CD4-positive, alpha-beta T cell treated with Interleukin-21 for 1 hour (primary cell): ENCODE results near the gene RAC2.

Experiments
- DNase-seq: peaks from one replicate; pipeline ENCODE4 v3.0.0-alpha.2; 2020

RAC2 gene

DNA sequence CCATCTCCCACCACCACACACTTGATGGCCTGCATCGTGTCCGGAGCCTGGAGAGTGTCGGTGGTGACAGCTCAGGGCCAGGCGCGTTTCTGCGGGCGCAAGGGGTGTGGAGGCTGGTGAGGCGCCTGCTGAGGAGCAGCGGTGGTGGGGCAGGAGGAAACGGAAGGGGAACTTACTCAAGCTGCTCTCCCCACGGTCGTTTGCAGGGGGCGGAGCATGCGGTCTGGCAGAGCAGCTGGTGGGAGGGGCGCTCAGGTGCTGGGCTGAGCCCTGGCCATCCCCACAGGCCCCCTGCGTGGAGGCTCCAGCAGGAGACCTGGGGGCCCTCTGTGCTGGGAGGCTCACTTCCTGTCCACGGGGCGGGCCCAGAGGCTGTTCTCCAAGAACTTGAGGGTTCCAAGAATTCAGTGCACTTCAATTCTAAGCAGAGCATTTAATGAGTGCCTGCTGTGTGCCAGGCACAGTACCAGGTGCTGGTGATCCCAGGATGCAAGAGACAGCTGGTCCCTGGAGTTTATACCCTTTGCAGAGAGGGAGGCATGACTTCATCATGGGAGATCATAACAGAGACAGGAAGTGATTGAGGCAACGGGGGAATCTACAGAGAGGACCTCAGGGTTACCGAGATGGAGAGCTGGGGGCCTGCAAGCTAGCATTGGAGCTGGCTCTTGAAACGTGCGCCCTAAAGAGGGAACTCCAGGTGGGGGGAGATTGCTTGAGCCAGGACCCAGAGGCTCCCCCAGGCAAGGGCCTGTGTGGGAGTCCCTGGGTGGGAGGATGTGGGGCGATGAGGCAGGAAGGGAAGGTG is at the start of gene RAC2:
RAC2 (minus strand) TSS at position 156 of the 808 bp plus-strand sequence; CDS start at position 35, 121 bp downstream.
- peak; percentile 90 for DNase-seq

GRCh38 chr22:37293172-37293571 is 49.1 kb upstream of the RAC2 start:
- no peak for DNase-seq

GRCh38 chr22:37292641-37293040 is 48.6 kb upstream of the RAC2 start:
- no peak for DNase-seq

DNA sequence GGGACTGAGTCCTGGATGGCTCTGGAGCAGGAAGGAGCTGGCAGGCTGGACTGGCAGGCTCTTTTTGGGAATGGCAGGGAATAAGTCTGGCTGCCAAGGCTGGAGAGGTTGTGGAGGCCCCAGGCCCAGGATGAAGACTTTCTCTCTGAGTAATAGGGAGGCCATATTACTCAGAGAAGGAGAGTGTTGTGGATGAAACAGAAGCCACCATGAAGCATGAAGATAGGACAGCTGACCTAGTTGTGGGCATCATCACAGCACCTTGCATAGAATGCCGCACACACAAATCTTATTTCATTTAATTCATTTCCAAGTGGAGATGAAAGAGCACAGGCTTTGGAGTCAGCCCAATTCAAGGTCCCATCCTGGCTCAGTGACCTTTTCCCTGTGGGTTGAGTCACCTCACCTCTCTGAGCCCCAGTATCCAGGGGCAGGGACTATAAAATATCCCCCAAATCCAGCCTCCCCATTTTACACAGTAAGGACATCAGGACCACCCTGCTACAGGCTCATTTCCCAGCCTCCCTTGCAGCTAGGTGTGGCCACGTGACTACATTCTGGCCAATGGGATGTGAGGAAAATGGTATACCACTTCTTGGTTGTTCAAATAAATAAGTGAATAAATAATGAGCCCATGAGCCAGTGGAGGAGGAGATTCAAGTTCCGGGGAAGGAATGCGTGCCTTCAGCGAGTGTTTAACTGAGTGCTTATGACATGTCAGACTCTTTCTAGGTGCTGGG is 47.7 kb upstream of the RAC2 start:
- no peak for DNase-seq

GRCh38 chr22:37290737-37291136 is 46.7 kb upstream of the RAC2 start:
- DNase-seq, result no peak

DNA sequence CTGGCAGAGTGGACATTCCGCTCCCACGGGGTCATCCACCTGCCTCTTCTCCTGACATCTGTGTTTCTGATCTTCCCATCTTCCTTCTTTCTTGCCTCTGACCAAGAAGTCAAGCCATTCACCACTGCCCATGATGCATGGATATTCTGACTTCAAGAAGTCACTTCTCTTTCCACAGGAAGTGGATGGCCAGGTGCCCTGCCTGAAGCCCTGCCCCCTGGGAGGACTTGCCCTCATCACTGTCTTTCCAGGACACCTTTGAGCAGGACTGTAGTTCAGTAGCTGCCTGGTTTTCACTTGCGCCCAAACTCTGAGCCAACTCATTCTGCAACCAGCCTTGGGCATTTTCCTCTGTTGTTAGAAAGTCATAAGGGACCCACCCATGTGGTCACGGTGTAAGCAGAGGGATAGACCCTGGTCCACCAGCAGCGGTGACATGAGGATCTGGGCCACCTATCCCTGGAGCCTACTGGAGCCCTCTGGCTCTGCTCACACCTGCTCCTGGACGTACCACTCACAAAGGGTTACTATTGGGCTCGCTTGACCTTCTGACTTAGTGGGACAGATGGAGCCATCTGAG is 45.2 kb upstream of the RAC2 start:
- no peak for DNase-seq

GRCh38 chr22:37288521-37288920 is 44.5 kb upstream of the RAC2 start:
- DNase-seq, result no peak

- DNase-seq, result no peak
Observed at GRCh38 chr22:37287550-37287951, 43.5 kb upstream of the RAC2 start.

DNA sequence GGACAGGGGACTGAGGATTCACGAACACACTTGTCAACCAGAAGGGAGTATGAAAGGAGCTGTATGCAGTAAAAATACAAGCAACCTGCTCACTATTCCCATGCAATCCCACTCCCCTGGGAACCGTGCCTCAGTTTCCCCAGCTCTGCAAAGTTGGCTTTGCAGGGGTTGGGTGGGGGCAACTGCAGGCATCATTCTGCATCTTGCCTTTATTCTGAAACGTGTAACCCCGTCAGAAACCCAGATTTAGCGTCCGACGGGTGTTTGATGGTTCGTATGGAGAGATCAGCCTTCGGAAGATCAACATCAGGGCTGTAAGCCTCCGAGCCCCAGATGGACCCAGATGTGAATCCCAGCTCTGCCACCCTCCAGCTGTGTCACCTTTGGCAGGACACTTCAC is 41.9 kb upstream of the RAC2 start:
- no peak for DNase-seq

- DNase-seq, result peak; percentile 67
Observed at GRCh38 chr22:37284805-37285355, 40.8 kb upstream of the RAC2 start.

- DNase-seq, result no peak
Observed at GRCh38 chr22:37284126-37284804, 40.2 kb upstream of the RAC2 start.

GRCh38 chr22:37283393-37283937 is 39.4 kb upstream of the RAC2 start:
- DNase-seq, result peak; percentile 64

GRCh38 chr22:37282385-37282677 is 38.3 kb upstream of the RAC2 start, which contains the start of gene CYTH4:
TSS of gene CYTH4 (plus strand) at chr22:37282508. CDS start at chr22:37282570, 62 bp downstream.
- peak; percentile 75 for DNase-seq

- no peak for DNase-seq
Observed at GRCh38 chr22:37281646-37282384, 37.7 kb upstream of the RAC2 start.

- no peak for DNase-seq
Observed at GRCh38 chr22:37281195-37281594, 37.1 kb upstream of the RAC2 start.

DNA sequence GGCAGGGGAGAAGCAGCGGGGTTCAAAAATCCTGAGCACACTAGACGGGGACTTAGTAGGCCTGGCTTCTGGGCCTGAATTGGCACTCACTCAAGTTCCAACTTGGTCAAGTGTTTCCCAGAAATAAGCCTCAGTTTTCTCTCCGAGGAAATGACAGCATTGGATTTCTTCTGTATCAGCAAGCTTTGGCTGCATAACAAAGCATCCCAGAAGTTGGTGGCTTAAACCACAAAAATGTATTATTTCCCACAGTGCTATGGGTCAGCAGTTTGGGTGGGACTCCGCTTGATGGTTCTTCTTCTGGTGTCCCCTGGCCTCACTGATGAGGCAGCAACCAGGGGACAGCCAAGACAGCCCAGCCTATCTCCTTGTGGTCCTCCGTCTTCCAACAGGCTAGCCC is 36.6 kb upstream of the RAC2 start:
- DNase-seq, result no peak

GRCh38 chr22:37279331-37280181 is 35.5 kb upstream of the RAC2 start:
- peak; percentile 46 for DNase-seq

DNA sequence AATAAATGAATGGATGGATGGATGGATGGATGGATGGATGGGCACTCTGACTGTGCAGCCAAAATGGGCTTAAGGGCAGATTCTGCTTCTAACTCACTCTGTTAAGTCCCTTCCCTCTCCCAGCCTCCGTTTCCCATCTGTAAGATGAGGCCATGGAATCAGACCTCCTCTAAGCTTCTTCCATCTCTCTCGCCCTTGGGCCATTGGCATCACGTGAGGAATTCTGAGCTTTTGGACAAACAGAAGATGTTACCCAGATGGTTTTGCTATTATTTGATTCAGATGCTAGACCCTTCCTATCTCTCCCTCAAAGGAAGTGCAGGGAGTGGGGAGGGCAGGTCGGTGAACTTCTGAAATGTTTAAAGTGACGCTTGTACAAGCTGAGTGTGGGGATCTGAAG is 34.2 kb upstream of the RAC2 start:
- no peak for DNase-seq

- DNase-seq, result no peak
Observed at GRCh38 chr22:37277384-37277783, 33.3 kb upstream of the RAC2 start.

DNA sequence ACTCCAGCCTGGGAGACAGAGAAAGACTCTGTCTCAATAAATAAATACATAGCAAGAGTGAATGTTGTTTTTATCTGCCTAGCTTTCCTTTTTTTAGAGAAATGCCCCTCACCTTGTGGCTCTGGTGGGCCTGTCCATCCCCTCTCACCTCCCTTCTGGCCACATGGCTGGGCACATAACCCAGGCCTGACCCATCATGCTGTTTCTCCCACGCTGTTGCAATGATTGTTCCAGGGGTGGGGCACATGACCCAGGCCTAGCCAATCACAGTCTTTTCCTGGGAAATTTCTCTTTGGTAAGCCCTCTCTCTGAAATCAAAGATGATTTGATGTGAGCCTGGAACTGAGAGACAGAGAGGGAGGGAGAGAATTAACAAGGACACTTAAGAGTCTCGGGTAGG is 32.7 kb upstream of the RAC2 start:
- DNase-seq, result no peak

DNA sequence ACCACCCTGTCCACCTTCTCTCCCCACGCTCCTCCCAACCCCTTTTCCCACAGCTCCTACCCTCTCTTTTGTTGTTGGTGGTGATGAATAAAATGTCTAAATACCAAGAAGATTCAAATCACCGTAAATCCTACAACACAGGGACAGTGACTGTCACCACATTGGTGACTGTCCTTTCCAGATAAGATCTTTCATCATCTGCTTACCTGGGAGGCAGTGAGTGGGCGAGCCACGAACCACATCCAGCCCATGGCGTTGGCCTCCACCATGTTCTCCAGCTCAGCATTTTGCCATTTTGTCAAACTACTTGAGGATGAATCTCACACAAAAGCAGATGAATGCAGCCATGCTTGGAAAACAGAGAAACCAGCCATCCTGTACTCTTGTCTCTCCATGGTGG is 31.6 kb upstream of the RAC2 start:
- DNase-seq, result no peak
